HEK293 (cell line): ENCODE measurements around the gene NXPH4.

Experiments
- CTCF ChIA-PET: fragments of 350-600 bp; formaldehyde crosslinking; extraction: SDS; loops from one replicate; lab custom pipeline; 2021; ENCODE audit warnings: antibody characterized with exemption; lab: Yijun Ruan, JAX
- POLR2A ChIA-PET: fragments of 300-600 bp; formaldehyde crosslinking; extraction: SDS; loops from one replicate; lab custom pipeline; 2020; ENCODE audit warnings: antibody characterized with exemption, inconsistent platforms; lab: Yijun Ruan, JAX
- H3K27ac ChIP-seq: fragments of 200-500 bp; sonication (Bioruptor generic); 2 replicates; pipeline ENCODE4 v1.5.1; 2014; ENCODE audit warnings: low read depth, low read length, control low read depth, inconsistent platforms; ENCODE audit errors: extremely low read depth
- H3K36me3 ChIP-seq, 2 experiments: fragments of 200-500 bp in 1 of 2; sonication (Bioruptor generic) in 1 of 2; 1 replicate in 1 of 2; 2 replicates in 1 of 2; pipeline ENCODE4 v1.5.1; 2014 to 2017; ENCODE audit warnings: inconsistent platforms in 2 of 2, low read length in 2 of 2; ENCODE audit not compliant: control insufficient read depth in 2 of 2, insufficient read depth in 1 of 2
- H3K4me1 ChIP-seq: fragments of 200-500 bp; sonication (Bioruptor generic); 2 replicates; pipeline ENCODE4 v1.5.1; 2014; ENCODE audit warnings: mild to moderate bottlenecking, low read length, inconsistent platforms; ENCODE audit not compliant: control insufficient read depth, insufficient read depth
- H3K4me3 ChIP-seq: 2 replicates; pipeline ENCODE4 v1.5.1; 2011; ENCODE audit warnings: low read depth, mild to moderate bottlenecking, control low read depth, low read length, moderate library complexity
- H3K9me3 ChIP-seq: fragments of 200-500 bp; sonication (Bioruptor generic); 2 replicates; pipeline ENCODE4 v1.5.1; 2014; ENCODE audit warnings: low read depth, low read length, inconsistent platforms; ENCODE audit not compliant: control insufficient read depth, insufficient read depth
- EGR2 ChIP-seq: fragments of 450-650 bp; formaldehyde crosslinking; IDR thresholded peaks from 2 replicates; pipeline ENCODE4 v1.5.1; 2016; ENCODE audit warnings: low read depth, missing biosample characterization, missing genetic modification characterization
- MYNN ChIP-seq: fragments of 450-650 bp; formaldehyde crosslinking; IDR thresholded peaks from 2 replicates; pipeline ENCODE4 v1.5.1; 2016; ENCODE audit warnings: missing biosample characterization, missing genetic modification characterization, borderline replicate concordance
- SP2 ChIP-seq: fragments of 450-650 bp; formaldehyde crosslinking; IDR thresholded peaks from 2 replicates; pipeline ENCODE4 v1.5.1; 2016; ENCODE audit warnings: missing biosample characterization, missing genetic modification characterization
- TRIM28 ChIP-seq: IDR thresholded peaks from 2 replicates; pipeline ENCODE4 v1.6.1; 2011; ENCODE audit warnings: low read length, control low read depth, borderline replicate concordance
- ZBTB17 ChIP-seq: fragments of 450-650 bp; formaldehyde crosslinking; IDR thresholded peaks from 2 replicates; pipeline ENCODE4 v1.5.1; 2016; ENCODE audit warnings: missing biosample characterization, missing genetic modification characterization
- ZBTB21 ChIP-seq: fragments of 450-650 bp; formaldehyde crosslinking; IDR thresholded peaks from 2 replicates; pipeline ENCODE4 v1.5.1; 2017; ENCODE audit warnings: missing biosample characterization, missing genetic modification characterization
- ZFP37 ChIP-seq: fragments of 450-650 bp; formaldehyde crosslinking; IDR thresholded peaks from 2 replicates; pipeline ENCODE4 v1.5.1; 2016; ENCODE audit warnings: missing biosample characterization, missing genetic modification characterization
- ZIC2 ChIP-seq: fragments of 450-650 bp; formaldehyde crosslinking; IDR thresholded peaks from 2 replicates; pipeline ENCODE4 v1.5.1; 2016; ENCODE audit warnings: missing biosample characterization, missing genetic modification characterization
- ZNF2 ChIP-seq: fragments of 450-650 bp; formaldehyde crosslinking; IDR thresholded peaks from 2 replicates; pipeline ENCODE4 v1.5.1; 2016; ENCODE audit warnings: missing biosample characterization, missing genetic modification characterization
- ZNF202 ChIP-seq: fragments of 450-650 bp; formaldehyde crosslinking; IDR thresholded peaks from 2 replicates; pipeline ENCODE4 v1.5.1; 2016; ENCODE audit warnings: missing biosample characterization, missing genetic modification characterization, borderline replicate concordance
- ZNF335 ChIP-seq: fragments of 450-650 bp; formaldehyde crosslinking; conservative IDR thresholded peaks from 2 replicates; pipeline ENCODE4 v1.5.1; 2016; ENCODE audit warnings: missing biosample characterization, missing genetic modification characterization
- ZNF510 ChIP-seq: fragments of 450-650 bp; formaldehyde crosslinking; IDR thresholded peaks from 2 replicates; pipeline ENCODE4 v1.5.1; 2018; ENCODE audit warnings: mild to moderate bottlenecking, missing genetic modification characterization, missing biosample characterization; ENCODE audit not compliant: insufficient replicate concordance
- ZNF544 ChIP-seq: fragments of 450-650 bp; formaldehyde crosslinking; IDR thresholded peaks from 2 replicates; pipeline ENCODE4 v1.5.0; 2017; ENCODE audit warnings: missing biosample characterization, missing genetic modification characterization
- ZNF747 ChIP-seq: fragments of 450-650 bp; formaldehyde crosslinking; IDR thresholded peaks from 2 replicates; pipeline ENCODE4 v1.5.1; 2016; ENCODE audit warnings: missing biosample characterization, missing genetic modification characterization
- ZNF843 ChIP-seq: fragments of 450-650 bp; formaldehyde crosslinking; IDR thresholded peaks from 2 replicates; pipeline ENCODE4 v1.5.1; 2016; ENCODE audit warnings: missing biosample characterization, missing genetic modification characterization
- ZSCAN16 ChIP-seq: fragments of 450-650 bp; formaldehyde crosslinking; IDR thresholded peaks from 2 replicates; pipeline ENCODE4 v1.5.1; 2016; ENCODE audit warnings: missing biosample characterization, missing genetic modification characterization
- TF ChIP-seq, protein P1 (sequence below): fragments of 450-650 bp; formaldehyde crosslinking; IDR thresholded peaks from 2 replicates; pipeline ENCODE4 v1.5.1; 2016; ENCODE audit warnings: missing biosample characterization, missing genetic modification characterization
- TF ChIP-seq, protein P2 (sequence below): fragments of 450-650 bp; formaldehyde crosslinking; IDR thresholded peaks from 2 replicates; pipeline ENCODE4 v1.5.1; 2016; ENCODE audit warnings: missing biosample characterization, missing genetic modification characterization
- TF ChIP-seq, protein P3 (sequence below): fragments of 450-650 bp; formaldehyde crosslinking; IDR thresholded peaks from 2 replicates; pipeline ENCODE4 v1.5.1; 2017; ENCODE audit warnings: missing biosample characterization, missing genetic modification characterization

Gene NXPH4

DNA sequence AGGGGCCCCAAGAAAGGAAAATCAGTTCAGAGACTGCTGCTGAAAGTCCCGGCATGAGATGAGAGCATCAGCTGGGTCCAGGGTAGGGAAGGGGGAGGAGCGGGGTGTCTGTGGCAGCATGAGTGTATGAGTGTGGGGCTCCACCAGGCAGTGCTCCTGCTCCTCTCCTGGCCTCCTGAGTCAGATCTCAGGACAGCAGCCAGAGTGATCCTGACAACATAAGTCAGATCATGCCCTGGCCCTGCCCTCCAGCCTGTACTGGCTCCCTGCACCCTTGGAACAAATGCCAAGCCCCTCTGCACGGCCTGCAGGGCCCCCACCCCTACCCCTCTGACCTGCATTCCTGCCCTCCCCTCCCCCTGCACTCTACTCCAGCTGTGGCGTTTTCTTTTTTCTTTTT, 44.9 kb upstream of the NXPH4 start:
- Histone ChIP-seq H3K4me3 (no peak overlapping the region), H3K27ac (no peak overlapping the region), H3K9me3 (no peaks in the 10 kb centered on the region), H3K4me1 (no peaks in the 10 kb centered on the region), H3K36me3 (peaks cover 0 to 78% of the 10 kb centered on the region in 2 experiments; a peak in 1 of 3 replicates)
- ChIA-PET POLR2A (no interaction called here), CTCF (interaction anchor here (0.7 to 10.6 kb wide), 3 partner anchors 14 to 537 kb away, joined by 3 to 259 read pairs (median 120); partner anchors contain the start of gene LRP1)
- TF ChIP-seq TRIM28, result no peak
- TF ChIP-seq ZBTB21 (tag by site-specific recombination), result no peak
- no peak for TF ChIP-seq ZNF544 (tag by site-specific recombination)
- no peak for TF ChIP-seq ZNF335
- no peak for TF ChIP-seq ZNF510 (tag by site-specific recombination)
- no peak for TF ChIP-seq ZNF202 (tag by site-specific recombination)
- no peak for TF ChIP-seq ZNF747 (tag by site-specific recombination)
- TF ChIP-seq ZFP37 (tag by site-specific recombination), result no peak
- no peak for TF ChIP-seq ZNF843 (tag by site-specific recombination)
- TF ChIP-seq MYNN (tag by site-specific recombination), result no peak
- no peak for TF ChIP-seq ZIC2 (tag by site-specific recombination)

DNA sequence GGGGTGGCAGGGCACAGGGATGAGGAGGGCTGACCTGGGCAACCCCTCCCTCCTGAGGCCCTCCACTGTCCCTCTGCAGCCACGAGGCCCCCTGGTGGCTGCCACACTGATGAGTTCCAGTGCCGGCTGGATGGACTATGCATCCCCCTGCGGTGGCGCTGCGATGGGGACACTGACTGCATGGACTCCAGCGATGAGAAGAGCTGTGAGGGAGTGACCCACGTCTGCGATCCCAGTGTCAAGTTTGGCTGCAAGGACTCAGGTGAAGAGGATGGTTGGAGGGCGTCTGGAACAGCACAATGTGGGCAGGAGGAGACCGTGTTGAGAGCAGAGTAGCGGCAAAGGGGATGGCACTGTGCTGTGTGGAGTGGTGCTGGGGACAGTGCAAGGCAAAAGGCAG, 43.5 kb upstream of the NXPH4 start:
- Histone ChIP-seq H3K36me3 (peaks cover 0 to 76% of the 10 kb centered on the region in 2 experiments; a peak in 1 of 3 replicates), H3K4me1 (no peaks in the 10 kb centered on the region), H3K4me3 (no peak overlapping the region), H3K9me3 (no peaks in the 10 kb centered on the region), H3K27ac (no peak overlapping the region)
- POLR2A ChIA-PET, result interaction anchor here (0.6 to 1.4 kb wide), 2 partner anchors 45 to 85 kb away, joined by 3 to 4 read pairs; partner anchors contain the start of gene LRP1
- CTCF ChIA-PET, result interaction anchor here (0.5 to 10.6 kb wide), 18 partner anchors 10 to 498 kb away, joined by 3 to 259 read pairs (median 4); partner anchors contain the start of genes LRP1, LRP1-AS and ZBTB39
- TF ChIP-seq ZBTB21 (tag by site-specific recombination) (no peak), ZNF2 (tag by site-specific recombination) (peak; percentile 70), ZSCAN16 (no peak), ZNF544 (tag by site-specific recombination) (no peak), SP2 (tag by site-specific recombination) (no peak), EGR2 (no peak), ZBTB17 (tag by site-specific recombination) (peak; percentile 36; the same call in 1 of the 2 replicates)
- TF ChIP-seq, protein P1, sequence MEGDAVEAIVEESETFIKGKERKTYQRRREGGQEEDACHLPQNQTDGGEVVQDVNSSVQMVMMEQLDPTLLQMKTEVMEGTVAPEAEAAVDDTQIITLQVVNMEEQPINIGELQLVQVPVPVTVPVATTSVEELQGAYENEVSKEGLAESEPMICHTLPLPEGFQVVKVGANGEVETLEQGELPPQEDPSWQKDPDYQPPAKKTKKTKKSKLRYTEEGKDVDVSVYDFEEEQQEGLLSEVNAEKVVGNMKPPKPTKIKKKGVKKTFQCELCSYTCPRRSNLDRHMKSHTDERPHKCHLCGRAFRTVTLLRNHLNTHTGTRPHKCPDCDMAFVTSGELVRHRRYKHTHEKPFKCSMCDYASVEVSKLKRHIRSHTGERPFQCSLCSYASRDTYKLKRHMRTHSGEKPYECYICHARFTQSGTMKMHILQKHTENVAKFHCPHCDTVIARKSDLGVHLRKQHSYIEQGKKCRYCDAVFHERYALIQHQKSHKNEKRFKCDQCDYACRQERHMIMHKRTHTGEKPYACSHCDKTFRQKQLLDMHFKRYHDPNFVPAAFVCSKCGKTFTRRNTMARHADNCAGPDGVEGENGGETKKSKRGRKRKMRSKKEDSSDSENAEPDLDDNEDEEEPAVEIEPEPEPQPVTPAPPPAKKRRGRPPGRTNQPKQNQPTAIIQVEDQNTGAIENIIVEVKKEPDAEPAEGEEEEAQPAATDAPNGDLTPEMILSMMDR (tag by site-specific recombination), result peak; percentile 80
- TF ChIP-seq, protein P2, sequence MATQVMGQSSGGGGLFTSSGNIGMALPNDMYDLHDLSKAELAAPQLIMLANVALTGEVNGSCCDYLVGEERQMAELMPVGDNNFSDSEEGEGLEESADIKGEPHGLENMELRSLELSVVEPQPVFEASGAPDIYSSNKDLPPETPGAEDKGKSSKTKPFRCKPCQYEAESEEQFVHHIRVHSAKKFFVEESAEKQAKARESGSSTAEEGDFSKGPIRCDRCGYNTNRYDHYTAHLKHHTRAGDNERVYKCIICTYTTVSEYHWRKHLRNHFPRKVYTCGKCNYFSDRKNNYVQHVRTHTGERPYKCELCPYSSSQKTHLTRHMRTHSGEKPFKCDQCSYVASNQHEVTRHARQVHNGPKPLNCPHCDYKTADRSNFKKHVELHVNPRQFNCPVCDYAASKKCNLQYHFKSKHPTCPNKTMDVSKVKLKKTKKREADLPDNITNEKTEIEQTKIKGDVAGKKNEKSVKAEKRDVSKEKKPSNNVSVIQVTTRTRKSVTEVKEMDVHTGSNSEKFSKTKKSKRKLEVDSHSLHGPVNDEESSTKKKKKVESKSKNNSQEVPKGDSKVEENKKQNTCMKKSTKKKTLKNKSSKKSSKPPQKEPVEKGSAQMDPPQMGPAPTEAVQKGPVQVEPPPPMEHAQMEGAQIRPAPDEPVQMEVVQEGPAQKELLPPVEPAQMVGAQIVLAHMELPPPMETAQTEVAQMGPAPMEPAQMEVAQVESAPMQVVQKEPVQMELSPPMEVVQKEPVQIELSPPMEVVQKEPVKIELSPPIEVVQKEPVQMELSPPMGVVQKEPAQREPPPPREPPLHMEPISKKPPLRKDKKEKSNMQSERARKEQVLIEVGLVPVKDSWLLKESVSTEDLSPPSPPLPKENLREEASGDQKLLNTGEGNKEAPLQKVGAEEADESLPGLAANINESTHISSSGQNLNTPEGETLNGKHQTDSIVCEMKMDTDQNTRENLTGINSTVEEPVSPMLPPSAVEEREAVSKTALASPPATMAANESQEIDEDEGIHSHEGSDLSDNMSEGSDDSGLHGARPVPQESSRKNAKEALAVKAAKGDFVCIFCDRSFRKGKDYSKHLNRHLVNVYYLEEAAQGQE (tag by site-specific recombination), result 0 out of 2 replicates have a peak, but pooled peaks have one; percentile 14
- TF ChIP-seq, protein P3, sequence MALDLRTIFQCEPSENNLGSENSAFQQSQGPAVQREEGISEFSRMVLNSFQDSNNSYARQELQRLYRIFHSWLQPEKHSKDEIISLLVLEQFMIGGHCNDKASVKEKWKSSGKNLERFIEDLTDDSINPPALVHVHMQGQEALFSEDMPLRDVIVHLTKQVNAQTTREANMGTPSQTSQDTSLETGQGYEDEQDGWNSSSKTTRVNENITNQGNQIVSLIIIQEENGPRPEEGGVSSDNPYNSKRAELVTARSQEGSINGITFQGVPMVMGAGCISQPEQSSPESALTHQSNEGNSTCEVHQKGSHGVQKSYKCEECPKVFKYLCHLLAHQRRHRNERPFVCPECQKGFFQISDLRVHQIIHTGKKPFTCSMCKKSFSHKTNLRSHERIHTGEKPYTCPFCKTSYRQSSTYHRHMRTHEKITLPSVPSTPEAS (tag by site-specific recombination), result no peak
